SK-N-MC (cell line): Measurements from ENCODE around the gene ANKRD36.
"Not testable (repeated sequence)": the region's sequence is repeated elsewhere in the genome, so short reads cannot be mapped to it uniquely, and the experiment has no call there.

Experiments used
- EZH2 ChIP-seq: fragments of 200-600 bp; sonication (generic); IDR thresholded peaks from one replicate; pipeline ENCODE4 v1.6.1; 2017; ENCODE audit warnings: antibody characterized with exemption
- FOXP2 ChIP-seq: optimal IDR thresholded peaks from 2 replicates; pipeline ENCODE3; 2011; ENCODE audit warnings: mild to moderate bottlenecking, moderate library complexity; ENCODE audit not compliant: insufficient read depth; ENCODE audit errors: extremely low read length, control extremely low read depth
- POLR2AphosphoS5 ChIP-seq: IDR thresholded peaks from 2 replicates; pipeline ENCODE4 v1.6.1; 2012; ENCODE audit warnings: mild to moderate bottlenecking, low read depth, low read length, borderline replicate concordance

DNA sequence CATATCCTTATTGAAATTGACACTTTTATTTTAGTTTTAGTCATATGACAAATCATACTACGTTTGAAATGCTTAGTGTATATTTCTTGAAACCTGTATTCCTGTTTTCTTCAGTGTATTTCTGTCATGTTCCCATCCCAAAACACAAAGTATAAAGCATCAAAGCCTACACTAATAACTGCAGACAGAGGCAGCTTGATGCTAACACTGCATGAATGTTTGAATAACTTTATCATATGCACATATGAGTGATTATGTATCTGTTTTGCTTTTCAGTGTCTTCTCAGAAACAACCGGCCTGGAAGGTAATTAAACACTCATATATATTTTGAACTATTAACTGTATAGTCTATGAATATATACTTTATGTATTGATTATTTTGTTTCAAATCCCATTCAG is 102.1 kb downstream of the ANKRD36 start:
- TF ChIP-seq EZH2, FOXP2, POLR2AphosphoS5: not testable (repeated sequence)
